HepG2 (cell line): ENCODE data around the gene AGAP1. TPM values are rescaled to one million over a fixed set of nuclear protein-coding genes. Genes with fewer than 3 reads are reported as not detected.
A peak's percentile ranks its signal among the peaks of the same experiment; 100 is the strongest.

ENCODE experiments used
- CEBPG ChIP-seq: IDR thresholded peaks from 2 replicates; pipeline ENCODE4 v1.6.1; 2016
- CENPT ChIP-seq: sonication (generic); formaldehyde crosslinking; IDR thresholded peaks from 2 replicates; pipeline ENCODE4 v1.8.0; 2022; ENCODE audit warnings: low read depth, mild to moderate bottlenecking, moderate library complexity, missing genetic modification reagents
- CHD2 ChIP-seq: IDR thresholded peaks from 2 replicates; pipeline ENCODE4 v1.6.1; 2011; ENCODE audit warnings: low read depth, low read length, improper control_type of control experiment
- GATAD2A ChIP-seq: IDR thresholded peaks from 2 replicates; pipeline ENCODE4 v1.6.1; 2016
- SRY ChIP-seq: sonication (generic); formaldehyde crosslinking; IDR thresholded peaks from 2 replicates; pipeline ENCODE4 v1.8.0; 2022; ENCODE audit warnings: mild to moderate bottlenecking, missing genetic modification reagents
- ZNF772 ChIP-seq: sonication (generic); formaldehyde crosslinking; IDR thresholded peaks from 2 replicates; pipeline ENCODE4 v1.5.0; 2020; ENCODE audit warnings: mild to moderate bottlenecking, missing genetic modification reagents
- polyA plus RNA-seq, 8 experiments: library from polyadenylated mRNA; depleted of rRNA in 3 of 8; stranded (reverse) in 7 of 8; unstranded in 1 of 8; fragments of >200 nt; fragmentation: Illumina TruSeq in 4 of 8; extraction: Trizol in 4 of 8; gene quantifications; 2 replicates each; pipeline versions ENCODE4 v1.2.1 to v1.2.3, GENCODE V29; 2011 to 2016; ENCODE audit warnings: low read depth in 4 of 8, missing spikeins in 1 of 8, mixed read lengths in 1 of 8; ENCODE audit not compliant: insufficient read depth in 1 of 8
- total RNA-seq, 5 experiments: library from RNA; depleted of rRNA; stranded (reverse); fragments of >200 nt; fragmentation: Illumina TruSeq; extraction: Trizol; gene quantifications; 2 replicates each; pipeline ENCODE4 v1.2.3, GENCODE V29; 2016; ENCODE audit warnings: low read depth in 1 of 5
- TF ChIP-seq, protein P1 (sequence below): sonication (generic); formaldehyde crosslinking; IDR thresholded peaks from 2 replicates; pipeline ENCODE4 v1.4.0; 2020; ENCODE audit warnings: mild to moderate bottlenecking, low read depth, missing genetic modification reagents
- TF ChIP-seq, protein P2 (sequence below): sonication (generic); formaldehyde crosslinking; IDR thresholded peaks from 2 replicates; pipeline ENCODE4 v1.5.0; 2020; ENCODE audit warnings: mild to moderate bottlenecking, missing genetic modification reagents
- TF ChIP-seq, protein P3 (sequence below), 2 experiments: sonication (generic) in 1 of 2; formaldehyde crosslinking in 1 of 2; IDR thresholded peaks; 2 replicates each; pipeline versions ENCODE4 v1.6.1 to v1.9.0; 2014 to 2022; ENCODE audit warnings: antibody characterized with exemption in 1 of 2, borderline replicate concordance in 1 of 2, inconsistent platforms in 1 of 2, low read depth in 1 of 2, missing genetic modification reagents in 1 of 2
- TF ChIP-seq, protein P4 (sequence below): sonication (generic); formaldehyde crosslinking; IDR thresholded peaks from 2 replicates; pipeline ENCODE4 v1.4.0; 2020; ENCODE audit warnings: missing genetic modification reagents
- TF ChIP-seq, protein P5 (sequence below): sonication (generic); formaldehyde crosslinking; IDR thresholded peaks from 2 replicates; pipeline ENCODE4; 2020; ENCODE audit warnings: missing genetic modification reagents, mild to moderate bottlenecking, borderline replicate concordance

The AGAP1 gene
- total and polyA plus RNA-seq, 2 of the 13 experiments (the other 11 are each of a cell fraction or from before 2014, with no cell fraction given), result 21.2 to 32.7 TPM

DNA sequence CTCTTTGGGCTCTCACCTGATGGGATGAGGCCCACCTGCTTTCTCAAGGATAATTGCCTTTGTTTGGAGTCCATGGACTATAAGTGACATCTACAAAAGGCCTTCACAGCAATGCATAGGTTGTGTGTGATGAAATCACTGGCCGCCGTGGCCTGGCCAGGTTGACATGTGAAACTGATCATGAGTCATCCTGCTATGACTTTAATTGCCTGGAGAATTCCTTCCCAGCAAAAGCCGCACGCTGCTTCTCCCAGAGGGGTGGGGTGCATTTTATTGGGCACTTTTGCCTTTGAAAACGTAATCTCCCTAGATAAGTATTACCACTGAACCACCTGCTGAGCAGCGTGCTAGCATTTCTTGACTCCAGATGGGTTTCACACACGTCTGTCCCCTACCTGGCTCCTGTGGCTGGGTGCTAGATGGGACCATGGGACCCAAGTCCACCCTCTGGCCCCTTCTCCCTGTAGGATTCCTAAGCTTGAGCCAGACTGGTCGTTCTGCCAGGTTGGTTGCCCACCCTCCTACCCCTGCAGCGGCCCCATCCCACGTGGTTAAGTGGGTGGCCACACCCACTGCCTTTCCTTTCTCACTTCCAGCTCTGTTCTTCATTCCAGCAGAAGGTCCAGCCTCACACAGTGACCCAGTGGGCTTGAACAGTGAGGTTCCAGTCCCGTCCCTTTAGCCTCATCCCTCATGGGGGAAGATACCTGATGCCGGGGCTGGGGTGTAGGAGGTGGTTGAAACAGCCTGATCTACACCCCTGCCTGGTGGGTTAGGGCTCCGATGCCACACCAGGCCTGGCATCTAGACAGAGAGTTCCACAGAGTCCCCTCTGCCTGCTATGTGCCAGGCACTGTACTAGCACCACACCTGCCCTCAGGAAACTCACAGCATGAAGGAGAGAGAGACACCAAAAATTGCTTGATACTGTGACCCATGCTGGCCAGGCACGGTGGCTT is 584.7 kb downstream of the AGAP1 start (continued):
- TF ChIP-seq, protein P1, sequence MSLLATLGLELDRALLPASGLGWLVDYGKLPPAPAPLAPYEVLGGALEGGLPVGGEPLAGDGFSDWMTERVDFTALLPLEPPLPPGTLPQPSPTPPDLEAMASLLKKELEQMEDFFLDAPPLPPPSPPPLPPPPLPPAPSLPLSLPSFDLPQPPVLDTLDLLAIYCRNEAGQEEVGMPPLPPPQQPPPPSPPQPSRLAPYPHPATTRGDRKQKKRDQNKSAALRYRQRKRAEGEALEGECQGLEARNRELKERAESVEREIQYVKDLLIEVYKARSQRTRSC (CRISPR knock-in tag), result no peak
- TF ChIP-seq, protein P2, sequence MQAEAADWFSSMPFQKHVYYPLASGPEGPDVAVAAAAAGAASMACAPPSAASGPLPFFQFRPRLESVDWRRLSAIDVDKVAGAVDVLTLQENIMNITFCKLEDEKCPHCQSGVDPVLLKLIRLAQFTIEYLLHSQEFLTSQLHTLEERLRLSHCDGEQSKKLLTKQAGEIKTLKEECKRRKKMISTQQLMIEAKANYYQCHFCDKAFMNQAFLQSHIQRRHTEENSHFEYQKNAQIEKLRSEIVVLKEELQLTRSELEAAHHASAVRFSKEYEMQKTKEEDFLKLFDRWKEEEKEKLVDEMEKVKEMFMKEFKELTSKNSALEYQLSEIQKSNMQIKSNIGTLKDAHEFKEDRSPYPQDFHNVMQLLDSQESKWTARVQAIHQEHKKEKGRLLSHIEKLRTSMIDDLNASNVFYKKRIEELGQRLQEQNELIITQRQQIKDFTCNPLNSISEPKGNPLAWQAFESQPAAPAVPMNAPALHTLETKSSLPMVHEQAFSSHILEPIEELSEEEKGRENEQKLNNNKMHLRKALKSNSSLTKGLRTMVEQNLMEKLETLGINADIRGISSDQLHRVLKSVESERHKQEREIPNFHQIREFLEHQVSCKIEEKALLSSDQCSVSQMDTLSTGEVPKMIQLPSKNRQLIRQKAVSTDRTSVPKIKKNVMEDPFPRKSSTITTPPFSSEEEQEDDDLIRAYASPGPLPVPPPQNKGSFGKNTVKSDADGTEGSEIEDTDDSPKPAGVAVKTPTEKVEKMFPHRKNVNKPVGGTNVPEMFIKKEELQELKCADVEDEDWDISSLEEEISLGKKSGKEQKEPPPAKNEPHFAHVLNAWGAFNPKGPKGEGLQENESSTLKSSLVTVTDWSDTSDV (CRISPR knock-in tag), result no peak
- TF ChIP-seq, protein P3, sequence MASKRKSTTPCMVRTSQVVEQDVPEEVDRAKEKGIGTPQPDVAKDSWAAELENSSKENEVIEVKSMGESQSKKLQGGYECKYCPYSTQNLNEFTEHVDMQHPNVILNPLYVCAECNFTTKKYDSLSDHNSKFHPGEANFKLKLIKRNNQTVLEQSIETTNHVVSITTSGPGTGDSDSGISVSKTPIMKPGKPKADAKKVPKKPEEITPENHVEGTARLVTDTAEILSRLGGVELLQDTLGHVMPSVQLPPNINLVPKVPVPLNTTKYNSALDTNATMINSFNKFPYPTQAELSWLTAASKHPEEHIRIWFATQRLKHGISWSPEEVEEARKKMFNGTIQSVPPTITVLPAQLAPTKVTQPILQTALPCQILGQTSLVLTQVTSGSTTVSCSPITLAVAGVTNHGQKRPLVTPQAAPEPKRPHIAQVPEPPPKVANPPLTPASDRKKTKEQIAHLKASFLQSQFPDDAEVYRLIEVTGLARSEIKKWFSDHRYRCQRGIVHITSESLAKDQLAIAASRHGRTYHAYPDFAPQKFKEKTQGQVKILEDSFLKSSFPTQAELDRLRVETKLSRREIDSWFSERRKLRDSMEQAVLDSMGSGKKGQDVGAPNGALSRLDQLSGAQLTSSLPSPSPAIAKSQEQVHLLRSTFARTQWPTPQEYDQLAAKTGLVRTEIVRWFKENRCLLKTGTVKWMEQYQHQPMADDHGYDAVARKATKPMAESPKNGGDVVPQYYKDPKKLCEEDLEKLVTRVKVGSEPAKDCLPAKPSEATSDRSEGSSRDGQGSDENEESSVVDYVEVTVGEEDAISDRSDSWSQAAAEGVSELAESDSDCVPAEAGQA (IDR thresholded peaks at IDR 0.05; ENCODE audit: low read depth), result no peak
- TF ChIP-seq, protein P3 (CRISPR knock-in tag; IDR thresholded peaks at IDR 0.05; ENCODE audit: borderline replicate concordance), result no peak
- TF ChIP-seq, protein P4, sequence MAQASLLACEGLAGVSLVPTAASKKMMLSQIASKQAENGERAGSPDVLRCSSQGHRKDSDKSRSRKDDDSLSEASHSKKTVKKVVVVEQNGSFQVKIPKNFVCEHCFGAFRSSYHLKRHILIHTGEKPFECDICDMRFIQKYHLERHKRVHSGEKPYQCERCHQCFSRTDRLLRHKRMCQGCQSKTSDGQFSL (CRISPR knock-in tag), result no peak
- TF ChIP-seq CHD2 (no peak), CEBPG (CRISPR knock-in tag) (peak; percentile 57), SRY (no peak), CENPT (no peak), GATAD2A (CRISPR knock-in tag) (peak; percentile 49), ZNF772 (CRISPR knock-in tag) (no peak)
- TF ChIP-seq, protein P5, sequence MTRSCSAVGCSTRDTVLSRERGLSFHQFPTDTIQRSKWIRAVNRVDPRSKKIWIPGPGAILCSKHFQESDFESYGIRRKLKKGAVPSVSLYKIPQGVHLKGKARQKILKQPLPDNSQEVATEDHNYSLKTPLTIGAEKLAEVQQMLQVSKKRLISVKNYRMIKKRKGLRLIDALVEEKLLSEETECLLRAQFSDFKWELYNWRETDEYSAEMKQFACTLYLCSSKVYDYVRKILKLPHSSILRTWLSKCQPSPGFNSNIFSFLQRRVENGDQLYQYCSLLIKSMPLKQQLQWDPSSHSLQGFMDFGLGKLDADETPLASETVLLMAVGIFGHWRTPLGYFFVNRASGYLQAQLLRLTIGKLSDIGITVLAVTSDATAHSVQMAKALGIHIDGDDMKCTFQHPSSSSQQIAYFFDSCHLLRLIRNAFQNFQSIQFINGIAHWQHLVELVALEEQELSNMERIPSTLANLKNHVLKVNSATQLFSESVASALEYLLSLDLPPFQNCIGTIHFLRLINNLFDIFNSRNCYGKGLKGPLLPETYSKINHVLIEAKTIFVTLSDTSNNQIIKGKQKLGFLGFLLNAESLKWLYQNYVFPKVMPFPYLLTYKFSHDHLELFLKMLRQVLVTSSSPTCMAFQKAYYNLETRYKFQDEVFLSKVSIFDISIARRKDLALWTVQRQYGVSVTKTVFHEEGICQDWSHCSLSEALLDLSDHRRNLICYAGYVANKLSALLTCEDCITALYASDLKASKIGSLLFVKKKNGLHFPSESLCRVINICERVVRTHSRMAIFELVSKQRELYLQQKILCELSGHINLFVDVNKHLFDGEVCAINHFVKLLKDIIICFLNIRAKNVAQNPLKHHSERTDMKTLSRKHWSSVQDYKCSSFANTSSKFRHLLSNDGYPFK (CRISPR knock-in tag), result no peak
